Heart left ventricle (tissue), 16 donors: ENCODE data around the gene FURIN. TPM values are rescaled to one million over a fixed set of nuclear protein-coding genes. Genes with fewer than 3 reads are reported as not detected.

Source experiments
- ATAC-seq, 4 donors: fragments of 200-7000 bp; cut with Tn5 transposase; one replicate each; pipeline ENCODE4 v1.9.1; 2020 to 2022; ENCODE audit warnings: moderate library complexity in 4 of 4, mild to moderate bottlenecking in 3 of 4, moderate number of reproducible peaks in 1 of 4
- DNase-seq, 5 donors: peaks; one replicate each; pipeline ENCODE4 v3.0.0-alpha.2; 2020
- H3K27ac ChIP-seq, 12 donors: fragments of 200-600 bp; sonication (generic) in 4 of 12; one replicate each; pipeline versions ENCODE4 v1.5.0 to v1.8.0; 2016 to 2022; ENCODE audit warnings: mild to moderate bottlenecking in 2 of 12
- H3K27me3 ChIP-seq, 9 donors: fragments of 200-600 bp; sonication (generic) in 2 of 9; one replicate each; pipeline versions ENCODE4 v1.5.1 to v1.8.0; 2016 to 2022; ENCODE audit warnings: mild to moderate bottlenecking in 3 of 9
- H3K36me3 ChIP-seq, 9 donors: fragments of 200-600 bp; sonication (generic) in 2 of 9; one replicate each; pipeline versions ENCODE4 v1.5.0 to v1.8.0; 2018 to 2022; ENCODE audit warnings: mild to moderate bottlenecking in 2 of 9
- H3K4me1 ChIP-seq, 12 donors: fragments of 200-600 bp; sonication (generic) in 4 of 12; one replicate each; pipeline versions ENCODE4 v1.5.0 to v1.8.0; 2016 to 2022; ENCODE audit warnings: mild to moderate bottlenecking in 3 of 12
- H3K4me3 ChIP-seq, 12 donors: fragments of 200-600 bp; sonication (generic) in 4 of 12; one replicate each; pipeline versions ENCODE4 v1.5.0 to v1.8.0; 2017 to 2022; ENCODE audit warnings: mild to moderate bottlenecking in 9 of 12, moderate library complexity in 4 of 12
- H3K9me3 ChIP-seq, 12 donors: fragments of 200-600 bp; sonication (generic) in 4 of 12; one replicate each; pipeline versions ENCODE4 v1.5.0 to v1.8.0; 2016 to 2022; ENCODE audit warnings: mild to moderate bottlenecking in 1 of 12
- CTCF ChIP-seq, 12 donors: fragments of 200-600 bp; sonication (generic) in 4 of 12; IDR thresholded peaks; one replicate each; pipeline versions ENCODE4 v1.5.0 to v1.8.0; 2018 to 2022; ENCODE audit warnings: antibody characterized with exemption in 12 of 12, mild to moderate bottlenecking in 5 of 12
- POLR2A ChIP-seq, 2 donors: fragments of 450-650 bp; IDR thresholded peaks; one replicate each; pipeline ENCODE4 v1.6.1; 2017; ENCODE audit warnings: antibody characterized with exemption in 2 of 2, mild to moderate bottlenecking in 2 of 2, moderate library complexity in 2 of 2
- WGBS, 4 donors: extraction: QIAGEN DNeasy Blood & Tissue Kit in 2 of 4; methylation state at CpG; one replicate each; pipeline versions ENCODE4 v1.1.5 to v1.1.7; 2013 to 2018; 5-methylcytosine and 5-hydroxymethylcytosine counted together
- intact Hi-C, 10 donors: fragments of 100-400 bp; cut with DNase I; formaldehyde crosslinking; loops; one replicate each; pipeline versions ENCODE4 v1.11.1 to v1.14.2; 2022
- polyA plus RNA-seq, 2 donors: library from polyadenylated mRNA; stranded (reverse); fragments of 200-250 nt; gene quantifications; one replicate each; pipeline ENCODE4 v1.2.3, GENCODE V29; 2013
- total RNA-seq, 9 donors: library from RNA; depleted of rRNA in 2 of 9; stranded (reverse); fragments of >200 nt in 2 of 9; fragmentation: NEBNext Ultra II Directional in 3 of 9; extraction: Animal tissue kit (Norgen Biotek cat#: 25700) in 3 of 9; gene quantifications; one replicate each; pipeline versions ENCODE4 v1.1.0 to v1.2.4, GENCODE V29; 2016 to 2023
- donor health status: ischemic (EF 13 %, LVEDD 7.1; RV severe dilation, severe dysfunction).
- donor health status: healthy with polysubstance abuse.
- donor health status: DM: no; HTN: yes; CAD: no.
- donor health status: DM: no; HTN: no; CAD: no.
- donor health status: ischemic (EF 25% LVEDD 6.9; RV normal size, moderate dysfunction).
- donor health status: ischemic (EF 25% LVEDD 5.7; RV mildly dilated, moderate dysfunction).
- donor health status: healthy.
- donor health status: DM: yes; HTN: yes; CAD: no.
- donor health status: ischemic (EF 35%, LVEDD 5.7; RV mildly dilated, moderate dysfunction).
- donor health status: nonischemic (EF 11% LVEDD 7.7; RV severe dilation, severe dysfunction).
- donor health status: DM: yes; HTN: yes; CAD: no.
- donor health status: PGD.
- donor health status: ischemic (EF 29% LVEDD 5.4; RV normal size, mild dysfunction).
- donor health status: nonischemic (EF 23%, LVEDD 6.1; RV moderate dilation, normal function).

FURIN gene
- total and polyA plus RNA-seq, 11 donors: 37.2 to 174 (median 64.8) TPM

DNA sequence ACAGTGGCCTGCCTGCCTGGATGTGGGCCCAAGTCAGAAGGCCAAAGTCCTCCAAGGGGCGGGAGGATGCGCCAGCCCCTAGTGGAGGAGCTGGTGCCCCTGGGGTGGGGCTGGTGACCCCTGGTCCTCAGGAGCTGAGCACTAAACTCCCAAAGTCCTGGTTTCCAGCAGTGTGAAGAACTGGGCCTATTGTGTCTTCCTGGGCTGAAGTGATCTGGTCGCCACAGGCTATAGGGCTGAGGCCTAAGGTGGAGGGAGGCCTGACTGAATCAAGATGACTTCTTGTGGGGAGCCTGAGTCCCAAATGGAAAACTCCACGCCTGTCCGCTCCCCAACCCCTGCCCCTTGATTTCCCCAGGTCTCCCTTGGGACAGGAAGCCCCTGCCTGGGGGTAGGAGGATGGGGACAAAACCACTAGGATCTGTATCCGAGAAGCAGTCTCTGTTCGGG lies 15.2 kb downstream of the FURIN start:
- no peak for TF ChIP-seq POLR2A (IDR thresholded peaks at IDR 0.05)
- TF ChIP-seq CTCF (IDR thresholded peaks at IDR 0.05): no peak
- peak in 2 of 4 donors; percentile 1 to 3 for ATAC-seq
- H3K36me3 ChIP-seq: peaks cover 0 to 64% (median 48%) of the 10 kb centered on the region in 9 donors

GRCh38 chr15:90883976-90884718 lies 15.8 kb downstream of the FURIN start, which contains the start of gene FES:
TSS of gene FES (plus strand) at chr15:90884504. CDS start at chr15:90885046, 542 bp downstream.
- DNase-seq (peak; percentile 86 to 91 (median 87)), ATAC-seq (peak; percentile 43 to 77 (median 67))
- intact Hi-C loops: loop anchor here in 8 of 10 donors (2.0 to 10.0 kb wide), 8 partner anchors 13 to 559 kb away; partner anchors contain the start of genes BLM (in 5 of the 8) and CRTC3 (in 1 of the 8)
- TF ChIP-seq CTCF (IDR thresholded peaks at IDR 0.05) (peak in 1 of 12 donors; percentile 5), POLR2A (IDR thresholded peaks at IDR 0.05) (peak in 1 of 2 donors; percentile 65)
- 10 to 13% (median 12%) methylated on average over 27 to 58 of the region's 58 CpGs for WGBS, 4 donors
- no peaks in the 10 kb centered on the region for H3K9me3 ChIP-seq
- H3K4me3 ChIP-seq: peak within 1 kb of the TSS; percentile 9 to 86 (median 70)
- H3K27me3 ChIP-seq: no peaks in the 10 kb centered on the region
- peak within 1 kb of the TSS; percentile 88 to 99 (median 96) for H3K27ac ChIP-seq
- H3K4me1 ChIP-seq: peaks cover 0 to 59% (median 37%) of the 10 kb centered on the region in 12 donors
- peaks cover 0 to 64% (median 46%) of the 10 kb centered on the region in 9 donors for H3K36me3 ChIP-seq

More for the DNA sequence above, 15.2 kb downstream of the FURIN start:
- DNase-seq: peak in 1 of 5 donors; percentile 41
- intact Hi-C loops: loop anchor here in 5 of 10 donors (5.0 to 10.0 kb wide), 5 partner anchors 166 to 559 kb away; partner anchors contain the start of genes BLM (in 3 of the 5) and CRTC3 (in 1 of the 5)
- Histone ChIP-seq H3K4me3 (peak overlapping the region in 10 of 12 donors; percentile 43 to 86 (median 74)), H3K27ac (peak overlapping the region; percentile 88 to 99 (median 96)), H3K9me3 (no peaks in the 10 kb centered on the region), H3K27me3 (no peaks in the 10 kb centered on the region), H3K4me1 (peaks cover 0 to 59% (median 37%) of the 10 kb centered on the region in 12 donors)
- 35 to 60% (median 50%) methylated on average over 7 of the region's 7 CpGs for WGBS, 4 donors

DNA sequence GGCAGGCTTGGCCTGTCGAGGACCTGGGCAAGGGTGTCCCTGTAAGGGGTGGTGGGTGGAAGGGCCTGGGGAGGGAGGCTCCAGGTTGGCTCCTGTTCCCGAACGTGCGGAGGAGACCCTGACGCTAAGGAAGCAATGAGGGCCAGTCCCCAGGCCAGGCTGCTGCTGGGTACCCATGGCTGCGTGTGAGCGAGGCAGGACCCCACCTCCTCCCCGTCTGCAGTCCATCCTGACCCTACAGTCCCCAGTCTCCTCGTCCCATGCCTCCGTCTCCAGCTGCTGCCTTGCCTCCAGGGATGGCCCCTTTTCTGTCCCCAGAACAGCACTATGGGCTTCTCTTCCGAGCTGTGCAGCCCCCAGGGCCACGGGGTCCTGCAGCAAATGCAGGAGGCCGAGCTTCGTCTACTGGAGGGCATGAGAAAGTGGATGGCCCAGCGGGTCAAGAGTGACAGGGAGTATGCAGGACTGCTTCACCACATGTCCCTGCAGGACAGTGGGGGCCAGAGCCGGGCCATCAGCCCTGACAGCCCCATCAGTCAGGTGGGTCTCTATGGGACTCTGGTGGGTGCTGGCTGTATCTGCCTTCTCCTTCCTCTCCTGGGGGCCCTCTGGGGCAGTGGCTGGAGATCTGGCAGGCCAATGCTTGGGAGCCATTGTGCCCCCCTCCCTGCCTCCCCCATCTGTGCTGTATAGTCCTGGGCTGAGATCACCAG lies 16.5 kb downstream of the FURIN start:
- DNase-seq (no peak), ATAC-seq (peak in 2 of 4 donors; percentile 1 to 16)
- WGBS, 4 donors: 34 to 58% (median 40%) methylated on average over 14 to 16 of the region's 16 CpGs
- intact Hi-C loops: loop anchor here (1.0 to 10.0 kb wide), 11 partner anchors 14 to 560 kb away; partner anchors contain the start of genes BLM (in 9 of the 10), HDDC3 (in 3 of the 10) and CRTC3 (in 1 of the 10)
- Histone ChIP-seq H3K4me3 (peak overlapping the region; percentile 9 to 86 (median 70)), H3K9me3 (no peaks in the 10 kb centered on the region), H3K27ac (peak overlapping the region; percentile 88 to 99 (median 96)), H3K4me1 (peaks cover 0 to 59% (median 37%) of the 10 kb centered on the region in 12 donors), H3K27me3 (no peaks in the 10 kb centered on the region), H3K36me3 (peaks cover 0 to 64% (median 46%) of the 10 kb centered on the region in 9 donors)
- TF ChIP-seq POLR2A (IDR thresholded peaks at IDR 0.05) (no peak), CTCF (IDR thresholded peaks at IDR 0.05) (no peak)
